ENCODE results near the gene SRSF12. TPM values are rescaled to one million over a fixed set of nuclear protein-coding genes. Genes with fewer than 3 reads are reported as not detected.
A peak's percentile ranks its signal among the peaks of the same experiment; 100 is the strongest.
"Not testable (repeated sequence)": the region's sequence is repeated elsewhere in the genome, so short reads cannot be mapped to it uniquely, and the experiment has no call there.

The SRSF12 gene
- total RNA-seq, 1 experiment from 2014 or later, result 2.1 TPM

DNA sequence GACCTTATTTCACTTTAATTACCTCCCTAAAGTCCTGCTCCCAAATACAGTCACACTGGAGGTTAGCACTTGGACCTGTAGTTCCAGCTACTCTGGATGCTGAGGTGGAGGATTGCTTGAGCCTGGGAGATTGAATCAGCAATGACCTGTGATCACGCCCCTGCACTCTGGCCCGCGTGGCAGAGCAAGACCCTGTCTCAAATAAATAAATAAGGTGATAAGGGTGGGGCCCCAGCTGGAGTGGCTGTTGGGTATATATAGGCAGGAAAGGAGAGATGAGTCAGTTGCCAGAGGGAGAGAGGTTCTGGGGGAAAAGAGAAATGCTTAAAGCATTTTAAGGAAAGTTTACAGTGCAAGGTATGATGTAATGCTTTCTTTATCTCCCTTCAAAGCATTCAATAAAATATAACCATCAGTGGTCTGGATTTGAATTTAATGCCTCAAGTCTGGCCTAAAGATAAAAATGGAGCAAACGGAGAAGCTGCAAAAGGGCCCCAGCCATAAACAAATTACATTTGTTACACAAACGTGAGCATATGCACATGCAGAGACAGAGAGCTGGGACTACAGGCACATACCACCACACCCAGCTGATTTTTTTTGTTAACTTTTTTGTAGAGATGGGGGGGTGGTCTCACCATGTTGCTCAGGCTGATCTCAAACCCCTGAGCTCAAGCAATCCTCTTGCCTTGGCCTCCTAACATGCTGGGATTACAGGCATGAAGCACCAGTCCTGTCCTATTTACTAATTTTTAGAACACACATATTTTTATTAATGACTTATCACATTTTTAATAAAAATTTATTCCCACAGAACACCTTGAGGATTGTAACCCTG, 21.9 kb upstream of the SRSF12 start:
- H3K36me3 ChIP-seq (replicated peaks; ENCODE audit: control insufficient read depth, insufficient read depth, low read length), result no peaks in the 10 kb centered on the region
- no peak for DNase-seq
- no peak overlapping the region for H3K4me3 ChIP-seq (ENCODE audit: insufficient read depth, low read depth, low read length)
- peaks cover 58% of the 10 kb centered on the region for H3K27me3 ChIP-seq (ENCODE audit: control insufficient read depth, insufficient read depth, low read length)

DNA sequence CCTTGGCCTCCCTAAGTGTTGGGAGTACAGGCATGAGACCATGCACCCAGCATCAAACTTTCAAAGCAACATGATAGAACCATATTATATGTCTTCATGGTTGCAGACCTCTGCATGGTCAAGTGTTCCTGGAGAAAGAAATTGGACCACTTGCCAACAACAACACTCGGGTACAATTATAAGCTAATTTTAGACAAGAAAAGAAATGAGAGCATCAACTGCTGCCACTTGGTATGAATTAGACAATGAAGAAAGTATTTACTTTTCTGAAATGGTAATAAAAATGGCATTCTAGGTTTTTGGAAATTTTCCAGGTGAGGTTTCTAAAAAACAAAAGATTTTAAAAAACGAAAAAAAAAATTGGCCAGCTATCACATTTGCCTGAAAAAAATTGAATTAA, 20.3 kb upstream of the SRSF12 start:
- Histone ChIP-seq H3K27me3 (ENCODE audit: control insufficient read depth, insufficient read depth, low read length) (peaks cover 54% of the 10 kb centered on the region), H3K36me3 (replicated peaks; ENCODE audit: control insufficient read depth, insufficient read depth, low read length) (no peaks in the 10 kb centered on the region), H3K4me3 (ENCODE audit: insufficient read depth, low read depth, low read length) (no peak overlapping the region)
- no peak for DNase-seq

GRCh38 chr6:89134723-89135122, 16.9 kb upstream of the SRSF12 start:
- Histone ChIP-seq H3K27me3 (ENCODE audit: control insufficient read depth, insufficient read depth, low read length) (peaks cover 57% of the 10 kb centered on the region), H3K4me3 (ENCODE audit: insufficient read depth, low read depth, low read length) (no peak overlapping the region), H3K36me3 (replicated peaks; ENCODE audit: control insufficient read depth, insufficient read depth, low read length) (no peaks in the 10 kb centered on the region)
- no peak for DNase-seq

DNA sequence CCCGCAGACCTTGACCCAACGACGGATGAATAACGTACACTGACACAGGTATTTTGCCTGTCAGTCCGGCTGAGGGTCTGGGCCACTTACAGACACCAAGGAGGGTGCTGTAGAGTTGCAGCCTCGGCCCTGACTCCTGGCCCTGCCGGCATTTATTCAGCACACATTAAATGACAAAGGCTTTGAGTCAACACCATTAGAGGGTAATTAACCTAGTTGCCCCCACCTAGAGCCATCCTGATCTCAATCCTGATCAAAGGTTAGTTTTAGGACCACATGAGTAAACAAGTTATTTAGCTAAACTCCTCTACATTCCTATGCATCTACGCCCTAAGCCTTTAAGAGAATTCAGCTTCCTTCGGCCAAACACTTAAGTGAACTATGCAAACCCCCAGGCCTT, 16.1 kb upstream of the SRSF12 start:
- DNase-seq, result no peak
- Histone ChIP-seq H3K27me3 (ENCODE audit: control insufficient read depth, insufficient read depth, low read length) (peaks cover 52% of the 10 kb centered on the region), H3K4me3 (ENCODE audit: insufficient read depth, low read depth, low read length) (no peak overlapping the region), H3K36me3 (replicated peaks; ENCODE audit: control insufficient read depth, insufficient read depth, low read length) (no peaks in the 10 kb centered on the region)

DNA sequence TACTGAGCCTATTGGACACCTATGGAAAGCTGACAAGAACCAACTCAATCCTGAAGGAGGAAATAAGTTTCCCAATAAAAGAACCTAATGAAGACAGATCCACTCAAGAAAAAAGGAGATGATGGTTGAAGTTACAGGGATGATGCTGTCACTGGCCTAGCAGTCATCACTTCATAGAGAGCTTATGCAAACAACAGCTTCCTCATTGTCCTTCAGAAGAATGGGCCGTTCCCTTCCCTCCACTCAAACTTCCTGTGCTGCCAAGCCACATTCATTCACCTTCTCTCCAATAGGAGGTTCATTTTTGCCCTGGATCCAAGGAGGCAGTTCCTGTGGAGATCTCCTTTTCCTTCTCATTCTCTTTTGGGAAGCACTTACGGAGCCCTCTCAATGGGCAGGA, 14.2 kb upstream of the SRSF12 start:
- Histone ChIP-seq H3K36me3 (replicated peaks; ENCODE audit: control insufficient read depth, insufficient read depth, low read length) (no peaks in the 10 kb centered on the region), H3K4me3 (ENCODE audit: insufficient read depth, low read depth, low read length) (no peak overlapping the region), H3K27me3 (ENCODE audit: control insufficient read depth, insufficient read depth, low read length) (peaks cover 47% of the 10 kb centered on the region)
- DNase-seq, result no peak

DNA sequence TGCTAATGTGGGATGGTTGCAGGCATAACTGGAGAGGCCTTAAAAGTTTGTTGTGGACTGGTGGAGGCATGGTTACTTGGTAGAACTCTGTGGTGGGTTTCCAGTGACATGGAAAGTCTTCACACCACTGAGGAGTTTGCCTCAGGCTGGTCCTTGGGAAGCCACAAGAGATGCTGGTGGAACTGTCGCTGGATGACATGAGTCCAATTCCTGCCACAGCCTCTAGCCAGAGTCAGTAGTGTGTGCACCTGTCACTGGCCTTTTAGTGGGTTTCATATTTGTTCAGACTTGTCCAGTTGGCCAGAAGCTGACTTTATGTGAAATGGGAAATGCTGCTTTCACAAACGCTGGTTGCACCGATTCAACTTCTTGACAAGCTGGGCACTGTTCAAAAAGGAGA, 13.7 kb upstream of the SRSF12 start:
- H3K27me3 ChIP-seq (ENCODE audit: control insufficient read depth, insufficient read depth, low read length), result peaks cover 44% of the 10 kb centered on the region
- no peaks in the 10 kb centered on the region for H3K36me3 ChIP-seq (replicated peaks; ENCODE audit: control insufficient read depth, insufficient read depth, low read length)
- H3K4me3 ChIP-seq (ENCODE audit: insufficient read depth, low read depth, low read length), result no peak overlapping the region
- no peak for DNase-seq

DNA sequence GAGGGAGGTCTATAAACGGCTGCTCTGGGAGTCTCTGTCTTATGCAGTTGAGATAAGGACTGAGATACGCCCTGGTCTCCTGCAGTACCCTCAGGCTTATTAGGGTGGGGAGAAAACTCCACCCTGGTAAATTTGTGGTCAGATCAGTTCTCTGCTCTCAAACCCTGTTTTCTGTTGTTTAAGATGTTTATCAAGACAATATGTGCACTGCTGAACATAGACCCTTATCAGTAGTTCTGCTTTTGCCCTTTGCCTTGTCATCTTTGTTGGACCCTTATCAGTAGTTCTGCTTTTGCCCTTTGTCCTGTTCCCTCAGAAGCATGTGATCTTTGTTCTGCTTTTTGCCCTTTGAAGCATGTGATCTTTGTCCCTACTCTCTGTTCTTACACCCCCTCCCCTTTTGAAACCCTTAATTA, 10.4 kb upstream of the SRSF12 start:
- not testable (repeated sequence) for H3K36me3 ChIP-seq (replicated peaks; ENCODE audit: control insufficient read depth, insufficient read depth, low read length); DNase-seq; H3K4me3 ChIP-seq (ENCODE audit: insufficient read depth, low read depth, low read length)
- peaks cover 19% of the 10 kb centered on the region for H3K27me3 ChIP-seq (ENCODE audit: control insufficient read depth, insufficient read depth, low read length)

GRCh38 chr6:89122625-89123024, 4.8 kb upstream of the SRSF12 start:
- peak; percentile 55 for DNase-seq
- no peak overlapping the region for H3K4me3 ChIP-seq (ENCODE audit: insufficient read depth, low read depth, low read length)
- peaks cover 22% of the 10 kb centered on the region for H3K27me3 ChIP-seq (ENCODE audit: control insufficient read depth, insufficient read depth, low read length)
- H3K36me3 ChIP-seq (replicated peaks; ENCODE audit: control insufficient read depth, insufficient read depth, low read length), result no peaks in the 10 kb centered on the region

DNA sequence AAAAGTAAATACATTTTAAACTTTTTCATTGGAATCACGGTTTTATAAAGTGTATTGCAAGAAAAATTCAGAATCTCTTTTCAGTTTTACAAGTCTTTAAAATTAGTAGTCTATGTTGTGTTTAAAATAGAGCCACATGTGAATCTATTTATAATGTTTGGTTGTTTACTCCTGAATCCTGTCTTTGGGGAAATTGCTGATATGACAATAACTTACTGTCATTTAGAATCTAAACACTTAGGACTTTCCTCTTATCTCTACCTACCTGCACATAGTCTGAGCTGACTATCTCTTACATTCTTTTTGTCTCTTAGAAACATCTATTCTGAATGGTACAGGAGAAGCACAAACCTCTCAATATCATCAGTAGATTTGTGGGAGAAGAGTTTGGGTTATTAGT, 4.1 kb upstream of the SRSF12 start:
- peaks cover 29% of the 10 kb centered on the region for H3K27me3 ChIP-seq (ENCODE audit: control insufficient read depth, insufficient read depth, low read length)
- no peaks in the 10 kb centered on the region for H3K36me3 ChIP-seq (replicated peaks; ENCODE audit: control insufficient read depth, insufficient read depth, low read length)
- DNase-seq, result no peak
- H3K4me3 ChIP-seq (ENCODE audit: insufficient read depth, low read depth, low read length), result no peak overlapping the region

- no peak for DNase-seq
- H3K27me3 ChIP-seq (ENCODE audit: control insufficient read depth, insufficient read depth, low read length), result peaks cover 40% of the 10 kb centered on the region
- H3K4me3 ChIP-seq (ENCODE audit: insufficient read depth, low read depth, low read length), result no peak overlapping the region
- no peaks in the 10 kb centered on the region for H3K36me3 ChIP-seq (replicated peaks; ENCODE audit: control insufficient read depth, insufficient read depth, low read length)
Measured at GRCh38 chr6:89120371-89120770, 2.5 kb upstream of the SRSF12 start.

DNA sequence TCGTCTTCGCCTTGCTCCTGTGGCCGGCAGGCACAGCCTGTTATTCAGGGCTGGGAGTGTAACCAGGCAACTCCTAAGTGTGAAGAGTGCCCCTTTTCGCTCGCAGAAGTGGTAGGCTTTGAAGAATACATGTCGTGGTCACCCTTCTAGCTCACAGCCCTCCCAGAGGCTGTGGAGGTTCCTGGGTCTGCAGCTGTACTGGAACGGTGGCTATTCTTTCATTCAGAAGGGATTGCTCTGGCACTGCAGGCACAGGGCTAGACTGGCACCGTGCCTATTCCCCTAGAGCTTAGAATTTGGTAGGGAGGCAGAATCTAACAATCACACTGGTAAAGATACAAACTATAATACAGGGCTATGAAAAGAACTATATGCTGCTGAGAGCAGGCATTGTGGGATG, 1.1 kb upstream of the SRSF12 start:
- Histone ChIP-seq H3K27me3 (ENCODE audit: control insufficient read depth, insufficient read depth, low read length) (peaks cover 40% of the 10 kb centered on the region), H3K4me3 (ENCODE audit: insufficient read depth, low read depth, low read length) (no peak overlapping the region), H3K36me3 (replicated peaks; ENCODE audit: control insufficient read depth, insufficient read depth, low read length) (no peaks in the 10 kb centered on the region)
- DNase-seq, result no peak

DNA sequence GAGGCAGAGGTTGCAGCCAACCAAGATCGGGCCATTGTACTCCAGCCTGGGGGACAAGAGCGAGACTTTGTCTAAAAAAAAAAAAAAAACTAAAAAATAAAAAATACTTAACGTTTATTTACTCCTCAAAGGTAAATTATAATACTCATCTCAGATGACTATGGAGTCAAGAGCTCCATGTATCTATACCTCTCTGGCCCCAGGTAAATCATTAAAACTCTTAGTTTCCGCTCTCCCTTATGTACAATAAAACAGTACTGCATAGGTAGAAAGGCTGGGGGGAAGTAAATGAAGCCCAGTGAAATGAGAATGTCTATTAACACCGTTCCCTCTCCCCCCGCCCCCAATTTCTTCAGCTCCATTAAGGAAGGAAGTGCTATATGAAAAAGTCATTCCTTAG, 1.2 kb downstream of the SRSF12 start:
- Histone ChIP-seq H3K36me3 (replicated peaks; ENCODE audit: control insufficient read depth, insufficient read depth, low read length) (no peaks in the 10 kb centered on the region), H3K27me3 (ENCODE audit: control insufficient read depth, insufficient read depth, low read length) (peaks cover 40% of the 10 kb centered on the region), H3K4me3 (ENCODE audit: insufficient read depth, low read depth, low read length) (peak overlapping the region; percentile 74)
- peak; percentile 40 for DNase-seq

DNA sequence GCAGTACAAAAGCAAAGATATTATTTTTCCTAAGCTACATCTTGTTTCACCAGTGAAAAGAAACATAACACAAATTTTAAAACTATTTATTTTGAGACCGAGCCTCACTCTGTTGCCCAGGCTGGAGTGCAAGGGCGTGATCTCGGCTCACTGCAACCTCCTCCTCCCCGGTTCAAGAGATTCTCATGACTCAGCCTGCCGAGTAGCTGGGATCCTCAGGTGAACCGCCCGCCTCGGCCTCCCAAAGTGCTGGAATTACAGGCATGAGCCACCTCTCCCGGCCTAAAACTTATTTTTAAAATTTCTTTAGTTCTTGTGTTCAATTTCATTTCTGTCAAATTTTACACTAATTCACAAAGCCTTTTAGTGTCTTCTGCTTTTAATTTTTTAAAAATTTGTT, 5.9 kb downstream of the SRSF12 start:
- Histone ChIP-seq H3K36me3 (replicated peaks; ENCODE audit: control insufficient read depth, insufficient read depth, low read length) (no peaks in the 10 kb centered on the region), H3K4me3 (ENCODE audit: insufficient read depth, low read depth, low read length) (no peak overlapping the region), H3K27me3 (ENCODE audit: control insufficient read depth, insufficient read depth, low read length) (peaks cover 11% of the 10 kb centered on the region)
- no peak for DNase-seq

GRCh38 chr6:89110284-89110683, 7.6 kb downstream of the SRSF12 start:
- H3K4me3 ChIP-seq (ENCODE audit: insufficient read depth, low read depth, low read length), result no peak overlapping the region
- DNase-seq, result no peak
- H3K36me3 ChIP-seq (replicated peaks; ENCODE audit: control insufficient read depth, insufficient read depth, low read length), result no peaks in the 10 kb centered on the region
- no peaks in the 10 kb centered on the region for H3K27me3 ChIP-seq (ENCODE audit: control insufficient read depth, insufficient read depth, low read length)

DNA sequence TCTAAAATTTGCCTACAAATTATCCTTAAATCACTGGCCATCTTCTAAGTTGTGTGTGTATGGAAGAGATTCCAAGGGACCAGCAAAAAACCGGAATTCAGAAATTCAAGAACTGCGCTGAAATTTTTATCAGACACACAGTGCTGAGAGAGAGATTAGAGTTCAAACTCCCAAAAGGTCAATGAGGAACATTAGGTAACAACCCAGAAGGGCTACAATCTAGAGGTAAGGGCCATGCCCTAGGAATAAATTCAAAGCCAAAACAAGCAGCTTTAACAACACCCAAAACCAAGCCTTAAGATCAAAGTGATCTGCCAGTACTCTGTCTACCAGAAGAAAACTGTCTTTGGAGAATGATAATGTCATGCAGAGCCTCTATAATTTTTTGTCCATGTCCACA, 17.8 kb downstream of the SRSF12 start:
- no peak overlapping the region for H3K4me3 ChIP-seq (ENCODE audit: insufficient read depth, low read depth, low read length)
- no peaks in the 10 kb centered on the region for H3K27me3 ChIP-seq (ENCODE audit: control insufficient read depth, insufficient read depth, low read length)
- H3K36me3 ChIP-seq (replicated peaks; ENCODE audit: control insufficient read depth, insufficient read depth, low read length), result no peaks in the 10 kb centered on the region; the same call in 1 of the 2 replicates
- DNase-seq, result no peak

- no peaks in the 10 kb centered on the region for H3K36me3 ChIP-seq (replicated peaks; ENCODE audit: control insufficient read depth, insufficient read depth, low read length)
- DNase-seq, result no peak
- no peak overlapping the region for H3K4me3 ChIP-seq (ENCODE audit: insufficient read depth, low read depth, low read length)
- no peaks in the 10 kb centered on the region for H3K27me3 ChIP-seq (ENCODE audit: control insufficient read depth, insufficient read depth, low read length)
Measured at GRCh38 chr6:89098461-89098860, 19.4 kb downstream of the SRSF12 start.
